Activated CD8-positive, alpha-beta memory T cell treated with anti-CD3 and anti-CD28 coated beads for 4 hours (primary cell): ENCODE results near the gene DPPA5.
"Not testable (repeated sequence)": the region's sequence is repeated elsewhere in the genome, so short reads cannot be mapped to it uniquely, and the experiment has no call there.

Experiments
- DNase-seq, 2 donors: peaks; one replicate each; pipeline ENCODE4 v3.0.0-alpha.2; 2020; ENCODE audit warnings: low read depth in 2 of 2

The DPPA5 gene

GRCh38 chr6:73364121-73364520 lies 10.0 kb upstream of the DPPA5 start:
- no peak for DNase-seq

DNA sequence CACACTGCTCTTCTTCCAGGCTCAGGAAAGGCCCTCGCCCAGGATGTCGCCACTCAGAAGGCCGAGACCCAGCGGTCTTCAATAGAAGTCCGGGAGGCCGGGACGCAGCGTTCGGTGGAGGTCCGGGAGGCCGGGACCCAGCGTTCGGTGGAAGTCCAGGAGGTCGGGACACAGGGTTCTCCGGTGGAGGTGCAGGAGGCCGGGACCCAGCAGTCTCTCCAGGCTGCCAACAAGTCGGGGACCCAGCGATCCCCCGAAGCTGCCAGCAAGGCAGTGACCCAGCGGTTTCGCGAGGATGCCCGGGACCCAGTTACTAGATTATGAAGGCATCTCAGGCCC lies 9.4 kb upstream of the DPPA5 start:
- no peak for DNase-seq

- no peak for DNase-seq
These were observed 8.9 kb upstream of the DPPA5 start for GRCh38 chr6:73362869-73363536.

GRCh38 chr6:73362358-73362757 lies 8.3 kb upstream of the DPPA5 start, which contains the start of gene KHDC3L:
Gene KHDC3L (plus strand): TSS chr6:73362658. CDS start chr6:73362730, 72 bp downstream.
- no peak for DNase-seq

- no peak for DNase-seq
These were observed 4.8 kb downstream of the DPPA5 start for GRCh38 chr6:73349311-73349710.

- DNase-seq: no peak
These were observed 5.4 kb downstream of the DPPA5 start for GRCh38 chr6:73348550-73349204.

- DNase-seq: no peak
These were observed 10.9 kb downstream of the DPPA5 start for GRCh38 chr6:73343164-73343563.

GRCh38 chr6:73342174-73342573 lies 11.9 kb downstream of the DPPA5 start:
- DNase-seq: no peak

DNA sequence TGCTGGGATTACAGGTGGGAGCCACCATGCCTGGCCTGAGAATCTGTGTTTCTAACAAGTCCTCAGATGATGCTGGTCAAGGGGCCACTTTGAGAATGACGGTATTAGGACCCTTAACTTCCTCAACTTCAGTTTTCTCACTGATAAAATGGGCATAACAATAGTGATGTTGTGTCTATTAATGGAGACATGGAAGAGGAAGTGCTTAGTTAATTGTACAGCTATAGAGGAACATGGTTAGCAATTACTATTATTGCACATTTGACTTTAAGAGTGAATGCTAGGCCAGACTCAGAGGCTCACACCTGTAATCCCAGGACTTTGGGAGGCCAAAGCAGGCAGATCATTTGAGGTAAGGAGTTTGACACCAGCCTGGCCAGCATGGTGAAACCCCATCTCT lies 12.7 kb downstream of the DPPA5 start:
- no peak for DNase-seq

- no peak for DNase-seq
These were observed 14.0 kb downstream of the DPPA5 start for GRCh38 chr6:73340048-73340447.

- no peak for DNase-seq
These were observed 14.7 kb downstream of the DPPA5 start for GRCh38 chr6:73339340-73339739.

DNA sequence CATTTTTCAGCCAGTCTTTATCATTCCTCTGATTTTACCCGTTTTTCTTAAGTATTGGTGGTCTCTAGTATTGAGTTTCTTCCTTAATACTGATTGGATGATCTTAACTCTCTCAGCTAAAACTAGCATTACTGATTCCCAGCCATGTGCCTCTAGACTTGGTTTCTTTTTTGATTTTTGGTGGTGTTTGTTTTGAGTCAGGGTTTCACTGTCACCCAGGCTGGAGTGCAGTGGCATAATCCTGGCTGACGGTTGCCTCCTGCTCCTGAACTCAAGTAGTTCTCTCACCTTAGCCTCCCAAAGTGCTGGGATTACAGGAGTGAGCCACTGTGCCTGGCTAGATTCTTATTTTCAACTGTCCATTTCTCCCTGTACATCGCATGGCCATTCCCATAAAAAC lies 24.9 kb downstream of the DPPA5 start:
- DNase-seq: no peak

- DNase-seq: no peak
These were observed 25.3 kb downstream of the DPPA5 start for GRCh38 chr6:73328790-73329189.

DNA sequence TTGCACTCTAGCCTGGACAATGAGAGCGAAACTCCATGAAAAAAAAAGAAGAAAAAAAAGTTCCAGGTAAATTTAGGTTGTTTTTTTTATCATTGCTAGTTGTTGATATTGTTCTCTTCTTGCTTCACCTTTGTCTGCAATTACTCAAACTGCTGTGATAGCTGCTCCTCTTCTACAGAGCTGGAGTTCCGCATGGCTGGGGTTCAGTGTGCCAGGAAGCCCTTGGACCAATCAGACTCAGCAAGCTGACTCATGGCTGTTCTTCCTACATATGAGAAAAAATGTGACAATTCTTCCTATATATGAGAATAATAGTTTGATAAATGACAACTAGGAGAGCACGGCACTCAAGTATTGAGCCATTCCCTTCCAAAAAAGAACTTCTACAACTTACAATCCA lies 28.4 kb downstream of the DPPA5 start:
- DNase-seq: no peak

- DNase-seq: no peak
These were observed 30.8 kb downstream of the DPPA5 start for GRCh38 chr6:73323323-73323722.

GRCh38 chr6:73314577-73315492 lies 39.2 kb downstream of the DPPA5 start:
- no peak for DNase-seq

DNA sequence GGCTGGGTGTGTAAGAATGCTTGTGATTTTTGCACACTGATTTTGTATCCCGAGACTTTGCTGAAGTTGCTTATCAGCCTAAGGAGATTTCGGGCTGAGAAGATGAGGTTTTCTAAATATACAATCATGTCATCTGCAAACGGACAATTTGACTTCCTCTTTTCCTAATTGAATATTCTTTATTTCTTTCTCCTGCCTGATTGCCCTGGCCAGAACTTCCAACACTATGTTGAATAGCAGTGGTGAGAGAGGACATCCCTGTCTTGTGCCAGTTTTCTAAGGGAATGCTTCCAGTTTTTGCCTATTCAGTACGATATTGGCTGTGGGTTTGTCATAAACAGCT lies 43.6 kb downstream of the DPPA5 start:
- not testable (repeated sequence) for DNase-seq

DNA sequence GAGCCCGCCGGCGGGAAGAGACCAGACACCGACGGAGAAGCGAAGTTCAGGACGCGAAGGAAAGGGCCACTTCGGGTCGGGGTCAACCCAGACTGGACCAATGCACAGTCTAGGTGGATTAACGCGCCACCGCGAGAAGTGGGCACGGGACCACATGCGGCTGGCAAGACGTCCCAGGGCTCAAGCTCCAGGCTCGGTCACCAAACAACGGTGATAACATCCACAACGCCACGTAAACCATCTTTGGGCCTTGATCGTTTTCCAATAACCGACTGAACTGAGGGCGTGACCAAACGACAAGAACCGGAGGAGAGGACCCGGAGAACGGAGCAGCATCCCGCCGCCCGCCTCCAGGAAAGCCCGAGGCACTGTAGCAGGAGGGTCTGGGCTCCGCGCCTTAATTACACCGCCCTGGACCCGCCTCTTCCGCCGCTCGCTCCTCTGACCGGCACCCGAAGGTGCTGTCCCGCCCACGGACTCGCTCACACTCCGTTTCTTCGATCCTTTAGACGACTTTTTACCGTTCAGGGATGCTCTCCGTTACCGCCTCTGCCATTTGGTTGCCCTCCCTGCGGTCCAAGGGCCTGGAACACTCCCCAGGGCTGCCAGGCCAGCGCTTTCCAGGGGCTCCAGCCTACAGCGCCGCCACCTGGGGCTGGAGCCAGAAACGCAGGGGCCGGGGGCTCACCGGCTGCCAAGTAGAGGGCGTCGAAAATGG lies 44.1 kb downstream of the DPPA5 start:
- DNase-seq: peak; percentile 24

DNA sequence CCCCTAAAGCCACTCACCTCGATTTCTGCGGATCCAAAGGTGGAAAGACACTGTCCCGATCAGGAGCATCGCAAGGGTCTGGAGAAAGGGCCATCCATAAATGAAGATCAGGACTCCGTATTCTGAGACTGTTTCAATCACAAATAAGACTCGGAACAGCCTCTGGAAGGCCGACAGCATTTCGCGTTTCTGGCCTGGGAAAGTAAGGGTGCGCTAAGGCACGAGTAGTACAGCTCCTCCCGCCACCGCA lies 44.6 kb downstream of the DPPA5 start:
- no peak for DNase-seq

DNA sequence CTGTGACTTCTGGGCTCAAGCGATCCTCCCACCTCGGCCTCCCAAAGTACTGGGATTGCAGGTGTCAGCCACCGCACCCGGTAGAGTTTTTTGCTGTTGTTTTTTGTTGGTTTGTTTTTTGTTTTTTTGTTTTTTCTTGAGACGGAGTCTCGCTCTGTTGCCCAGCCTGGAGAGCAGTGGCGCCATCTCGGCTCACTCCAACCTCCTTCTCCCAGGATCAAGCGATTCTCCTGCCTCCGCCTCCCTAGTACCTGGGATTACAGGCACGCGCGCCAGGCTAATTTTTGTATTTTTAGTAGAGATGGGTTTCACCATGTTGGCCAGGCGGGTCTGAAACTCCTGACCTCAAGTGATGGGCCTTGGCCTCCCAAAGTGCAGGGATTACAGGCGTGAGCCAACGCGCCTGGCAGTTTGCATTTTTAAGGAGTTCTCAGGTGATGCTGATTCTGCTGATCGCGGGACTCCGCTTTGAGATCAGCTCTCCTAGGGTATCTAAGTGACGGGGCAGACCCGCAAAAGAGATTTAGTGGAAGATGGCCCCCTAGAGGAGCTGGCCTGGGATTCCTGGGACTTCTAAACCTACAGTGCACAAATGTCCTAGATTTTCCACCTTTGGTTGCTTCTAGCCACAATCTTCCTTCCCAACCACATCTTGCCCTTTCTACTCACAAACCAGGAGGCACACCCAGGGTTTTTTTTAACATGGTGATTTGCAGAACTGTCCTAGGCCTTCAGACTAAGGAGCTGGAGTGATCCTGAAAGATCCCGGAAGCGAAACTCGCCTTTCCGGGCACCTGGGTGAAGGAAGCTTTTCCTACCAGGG lies 45.2 kb downstream of the DPPA5 start:
- no peak for DNase-seq

DNA sequence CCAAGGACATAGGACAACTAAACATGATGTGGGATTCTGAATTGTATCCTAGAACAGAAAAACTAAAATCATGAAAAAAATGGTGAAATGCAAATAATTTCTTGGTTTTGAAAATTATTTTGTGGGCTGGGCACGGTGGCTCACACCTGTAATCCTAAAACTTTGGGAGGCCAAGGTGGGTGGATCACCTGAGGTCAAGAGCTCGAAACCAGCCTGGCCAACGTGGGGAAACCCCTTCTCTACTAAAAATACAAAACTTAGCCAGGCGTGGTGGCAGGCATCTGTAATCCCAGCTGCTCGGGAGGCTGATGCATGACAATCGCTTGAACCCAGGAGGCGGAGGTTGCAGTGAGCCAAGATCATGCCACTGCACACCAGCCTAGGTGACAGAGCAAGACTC lies 50.3 kb downstream of the DPPA5 start:
- not testable (repeated sequence) for DNase-seq
